ENCODE data around the gene NDUFA11. TPM values are rescaled to one million over a fixed set of nuclear protein-coding genes. Genes with fewer than 3 reads are reported as not detected.
A peak's percentile ranks its signal among the peaks of the same experiment; 100 is the strongest.

NDUFA11 gene
- total and polyA plus RNA-seq, 9 of the 15 experiments (the other 6 are each of a cell fraction or from before 2014, with no cell fraction given), result 63.3 to 486 (median 274) TPM

DNA sequence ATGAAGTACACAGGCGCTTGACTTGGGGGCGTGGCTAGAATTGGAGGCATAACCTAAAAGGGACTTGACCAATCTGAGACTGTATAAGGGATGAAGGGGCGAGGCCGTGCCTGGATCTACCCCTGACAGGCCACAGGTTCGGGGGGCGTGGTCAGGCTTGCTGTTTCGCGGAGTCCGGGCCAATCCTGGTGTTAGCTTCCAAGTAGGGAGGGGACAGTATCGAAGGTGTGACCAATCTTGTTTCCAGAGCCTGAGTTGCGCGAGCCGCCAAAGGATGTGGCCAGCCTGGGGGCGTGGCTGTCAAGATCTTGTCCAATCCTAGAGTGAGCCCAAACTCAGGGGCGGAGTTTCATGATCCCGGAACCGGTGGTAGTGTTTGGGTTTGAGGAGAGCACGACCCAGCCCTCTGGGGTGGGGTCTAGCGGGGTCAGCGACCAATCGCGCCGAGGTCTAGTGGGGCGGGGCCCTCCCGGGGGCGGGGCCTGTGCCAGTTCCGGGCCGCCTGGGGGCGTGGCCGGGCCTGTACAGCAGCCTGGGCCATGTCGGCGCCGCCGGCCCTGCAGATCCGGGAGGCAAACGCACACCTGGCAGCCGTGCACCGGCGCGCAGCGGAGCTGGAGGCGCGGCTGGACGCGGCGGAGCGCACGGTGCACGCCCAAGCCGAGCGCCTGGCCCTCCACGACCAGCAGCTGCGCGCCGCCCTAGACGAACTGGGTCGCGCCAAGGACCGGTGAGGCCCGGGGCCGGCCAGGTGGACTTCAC lies 943 bp upstream of the NDUFA11 start, which contains the start of gene VMAC (continued):
- TF ChIP-seq ELK3 (CRISPR knock-in tag; IDR thresholded peaks at IDR 0.05) (no peak), IRF2 (CRISPR knock-in tag; IDR thresholded peaks at IDR 0.05) (no peak), KHSRP (IDR thresholded peaks at IDR 0.05) (no peak), ZNF586 (CRISPR knock-in tag; conservative IDR thresholded peaks at IDR 0.05) (no peak), SNIP1 (IDR thresholded peaks at IDR 0.05; ENCODE audit: low read depth) (no peak), XRCC4 (IDR thresholded peaks at IDR 0.05; ENCODE audit: extremely low read depth, insufficient read depth, insufficient read length) (no peak), ZFX (CRISPR knock-in tag; IDR thresholded peaks at IDR 0.05) (peak; percentile 86), CBX5 (IDR thresholded peaks at IDR 0.05; ENCODE audit: borderline replicate concordance, low read depth) (no peak), ESRRA (IDR thresholded peaks at IDR 0.05; ENCODE audit: borderline replicate concordance, low read depth) (no peak), RFX1 (IDR thresholded peaks at IDR 0.05) (no peak), ZNF143 (CRISPR knock-in tag; IDR thresholded peaks at IDR 0.05) (no peak), U2AF2 (optimal IDR thresholded peaks at IDR 0.05; ENCODE audit: low read depth, low read length) (no peak), ZNF121 (CRISPR knock-in tag; conservative IDR thresholded peaks at IDR 0.05) (no peak), RFX5 (IDR thresholded peaks at IDR 0.05; ENCODE audit: low read depth, low read length) (no peak), CBX1 (IDR thresholded peaks at IDR 0.05; ENCODE audit: low read depth) (0 out of 2 replicates have a peak, but pooled peaks have one; percentile 36), HDGF (IDR thresholded peaks at IDR 0.05) (peak; percentile 84), NFRKB (IDR thresholded peaks at IDR 0.05; ENCODE audit: low read depth) (no peak), CREM (IDR thresholded peaks at IDR 0.05; ENCODE audit: low read depth) (peak; percentile 35), ZNF449 (CRISPR knock-in tag; IDR thresholded peaks at IDR 0.05) (no peak)
- TF ChIP-seq, protein P1, sequence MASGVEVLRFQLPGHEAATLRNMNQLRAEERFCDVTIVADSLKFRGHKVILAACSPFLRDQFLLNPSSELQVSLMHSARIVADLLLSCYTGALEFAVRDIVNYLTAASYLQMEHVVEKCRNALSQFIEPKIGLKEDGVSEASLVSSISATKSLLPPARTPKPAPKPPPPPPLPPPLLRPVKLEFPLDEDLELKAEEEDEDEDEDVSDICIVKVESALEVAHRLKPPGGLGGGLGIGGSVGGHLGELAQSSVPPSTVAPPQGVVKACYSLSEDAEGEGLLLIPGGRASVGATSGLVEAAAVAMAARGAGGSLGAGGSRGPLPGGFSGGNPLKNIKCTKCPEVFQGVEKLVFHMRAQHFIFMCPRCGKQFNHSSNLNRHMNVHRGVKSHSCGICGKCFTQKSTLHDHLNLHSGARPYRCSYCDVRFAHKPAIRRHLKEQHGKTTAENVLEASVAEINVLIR (CRISPR knock-in tag; IDR thresholded peaks at IDR 0.05), result no peak
- TF ChIP-seq, protein P2, sequence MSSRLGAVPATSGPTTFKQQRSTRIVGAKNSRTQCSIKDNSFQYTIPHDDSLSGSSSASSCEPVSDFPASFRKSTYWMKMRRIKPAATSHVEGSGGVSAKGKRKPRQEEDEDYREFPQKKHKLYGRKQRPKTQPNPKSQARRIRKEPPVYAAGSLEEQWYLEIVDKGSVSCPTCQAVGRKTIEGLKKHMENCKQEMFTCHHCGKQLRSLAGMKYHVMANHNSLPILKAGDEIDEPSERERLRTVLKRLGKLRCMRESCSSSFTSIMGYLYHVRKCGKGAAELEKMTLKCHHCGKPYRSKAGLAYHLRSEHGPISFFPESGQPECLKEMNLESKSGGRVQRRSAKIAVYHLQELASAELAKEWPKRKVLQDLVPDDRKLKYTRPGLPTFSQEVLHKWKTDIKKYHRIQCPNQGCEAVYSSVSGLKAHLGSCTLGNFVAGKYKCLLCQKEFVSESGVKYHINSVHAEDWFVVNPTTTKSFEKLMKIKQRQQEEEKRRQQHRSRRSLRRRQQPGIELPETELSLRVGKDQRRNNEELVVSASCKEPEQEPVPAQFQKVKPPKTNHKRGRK (tag; IDR thresholded peaks at IDR 0.05), result no peak
- TF ChIP-seq, protein P3, sequence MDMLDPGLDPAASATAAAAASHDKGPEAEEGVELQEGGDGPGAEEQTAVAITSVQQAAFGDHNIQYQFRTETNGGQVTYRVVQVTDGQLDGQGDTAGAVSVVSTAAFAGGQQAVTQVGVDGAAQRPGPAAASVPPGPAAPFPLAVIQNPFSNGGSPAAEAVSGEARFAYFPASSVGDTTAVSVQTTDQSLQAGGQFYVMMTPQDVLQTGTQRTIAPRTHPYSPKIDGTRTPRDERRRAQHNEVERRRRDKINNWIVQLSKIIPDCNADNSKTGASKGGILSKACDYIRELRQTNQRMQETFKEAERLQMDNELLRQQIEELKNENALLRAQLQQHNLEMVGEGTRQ (CRISPR knock-in tag; IDR thresholded peaks at IDR 0.05), result 0 out of 2 replicates have a peak, but pooled peaks have one; percentile 1
- TF ChIP-seq, protein P4, sequence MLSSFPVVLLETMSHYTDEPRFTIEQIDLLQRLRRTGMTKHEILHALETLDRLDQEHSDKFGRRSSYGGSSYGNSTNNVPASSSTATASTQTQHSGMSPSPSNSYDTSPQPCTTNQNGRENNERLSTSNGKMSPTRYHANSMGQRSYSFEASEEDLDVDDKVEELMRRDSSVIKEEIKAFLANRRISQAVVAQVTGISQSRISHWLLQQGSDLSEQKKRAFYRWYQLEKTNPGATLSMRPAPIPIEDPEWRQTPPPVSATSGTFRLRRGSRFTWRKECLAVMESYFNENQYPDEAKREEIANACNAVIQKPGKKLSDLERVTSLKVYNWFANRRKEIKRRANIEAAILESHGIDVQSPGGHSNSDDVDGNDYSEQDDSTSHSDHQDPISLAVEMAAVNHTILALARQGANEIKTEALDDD (IDR thresholded peaks at IDR 0.05), result peak; percentile 23; the same call in 1 of the 2 replicates

All from K562 (cell line).